Trophoblast cell (in vitro differentiated cells and primary cell): ENCODE results near the gene DBNL.
A peak's percentile ranks its signal among the peaks of the same experiment; 100 is the strongest.

Source experiments
- DNase-seq, 2 donors: peaks; one replicate each; pipeline ENCODE4 v3.0.0-alpha.2; 2016
- H2AFZ ChIP-seq: 2 replicates; pipeline ENCODE4 v1.6.1; 2013; ENCODE audit warnings: low read length, moderate library complexity, mild to moderate bottlenecking; ENCODE audit not compliant: insufficient read depth, poor library complexity
- H2AK5ac ChIP-seq: 2 replicates; pipeline ENCODE4 v1.6.1; 2013; ENCODE audit warnings: mild to moderate bottlenecking, low read length
- H2BK120ac ChIP-seq: 2 replicates; pipeline ENCODE4 v1.6.1; 2013; ENCODE audit warnings: low read length, mild to moderate bottlenecking, moderate library complexity; ENCODE audit not compliant: insufficient read depth, poor library complexity
- H2BK12ac ChIP-seq: 2 replicates; pipeline ENCODE4 v1.6.1; 2013; ENCODE audit warnings: mild to moderate bottlenecking, low read length, moderate library complexity
- H2BK5ac ChIP-seq: 2 replicates; pipeline ENCODE4 v1.6.1; 2013; ENCODE audit warnings: low read length, low read depth, moderate library complexity, mild to moderate bottlenecking; ENCODE audit not compliant: poor library complexity
- H3K14ac ChIP-seq: 2 replicates; pipeline ENCODE4 v1.6.1; 2013; ENCODE audit warnings: mild to moderate bottlenecking, low read length
- H3K18ac ChIP-seq: 2 replicates; pipeline ENCODE4 v1.6.1; 2013; ENCODE audit warnings: mild to moderate bottlenecking, low read length
- H3K23ac ChIP-seq: 2 replicates; pipeline ENCODE4 v1.6.1; 2013; ENCODE audit warnings: low read length
- H3K27ac ChIP-seq: 2 replicates; pipeline ENCODE4 v1.5.1; 2013; ENCODE audit warnings: low read depth, mild to moderate bottlenecking, inconsistent platforms, low read length, moderate library complexity
- H3K27me3 ChIP-seq: 2 replicates; pipeline ENCODE4 v1.6.1; 2013; ENCODE audit warnings: inconsistent platforms, mild to moderate bottlenecking, low read length, moderate library complexity; ENCODE audit not compliant: insufficient read depth
- H3K36me3 ChIP-seq, 2 experiments: 1 replicate in 1 of 2; 2 replicates in 1 of 2; pipeline ENCODE4 v1.6.1; 2013; ENCODE audit warnings: low read length in 2 of 2, mild to moderate bottlenecking in 2 of 2, moderate library complexity in 1 of 2; ENCODE audit not compliant: insufficient read depth in 2 of 2, control insufficient read depth in 1 of 2
- H3K4ac ChIP-seq: 2 replicates; pipeline ENCODE4 v1.6.1; 2013; ENCODE audit warnings: low read depth, mild to moderate bottlenecking, low read length, moderate library complexity
- H3K4me1 ChIP-seq, 2 experiments: 1 replicate in 1 of 2; 2 replicates in 1 of 2; pipeline ENCODE4 v1.6.1; 2013; ENCODE audit warnings: low read length in 2 of 2, mild to moderate bottlenecking in 2 of 2, moderate library complexity in 1 of 2; ENCODE audit not compliant: insufficient read depth in 2 of 2, control insufficient read depth in 1 of 2
- H3K4me2 ChIP-seq: 2 replicates; pipeline ENCODE4 v1.6.1; 2013; ENCODE audit warnings: inconsistent platforms, mild to moderate bottlenecking, low read length, moderate library complexity
- H3K4me3 ChIP-seq: 2 replicates; pipeline ENCODE4 v1.5.1; 2013; ENCODE audit warnings: mild to moderate bottlenecking, low read depth, low read length, inconsistent platforms
- H3K79me1 ChIP-seq: one replicate; pipeline ENCODE4 v1.6.1; 2013; ENCODE audit warnings: low read length
- H3K79me2 ChIP-seq: 2 replicates; pipeline ENCODE4 v1.6.1; 2013; ENCODE audit warnings: low read length, mild to moderate bottlenecking; ENCODE audit not compliant: control insufficient read depth, insufficient read depth, poor library complexity
- H3K9ac ChIP-seq: 2 replicates; pipeline ENCODE4 v1.6.1; 2013; ENCODE audit warnings: mild to moderate bottlenecking, low read length
- H3K9me3 ChIP-seq: 2 replicates; pipeline ENCODE4 v1.6.1; 2013; ENCODE audit warnings: low read depth, mild to moderate bottlenecking, control low read depth, inconsistent platforms, low read length; ENCODE audit not compliant: insufficient read depth
- H4K12ac ChIP-seq: 2 replicates; pipeline ENCODE4 v1.6.1; 2013; ENCODE audit warnings: low read depth, mild to moderate bottlenecking, low read length, moderate library complexity
- H4K8ac ChIP-seq: 2 replicates; pipeline ENCODE4 v1.6.1; 2013; ENCODE audit warnings: low read depth, mild to moderate bottlenecking, low read length, moderate library complexity
- H4K91ac ChIP-seq: one replicate; pipeline ENCODE4 v1.6.1; 2013; ENCODE audit warnings: low read depth, mild to moderate bottlenecking, low read length, moderate library complexity
- WGBS: extraction: QIAGEN DNeasy Blood & Tissue Kit; methylation state at CpG from one replicate; pipeline ENCODE4 v1.1.7; 2013; ENCODE audit warnings: missing lambda C conversion rate; ENCODE audit not compliant: insufficient read length, insufficient coverage; ENCODE audit errors: extremely low coverage; 5-methylcytosine and 5-hydroxymethylcytosine counted together

The DBNL gene

DNA sequence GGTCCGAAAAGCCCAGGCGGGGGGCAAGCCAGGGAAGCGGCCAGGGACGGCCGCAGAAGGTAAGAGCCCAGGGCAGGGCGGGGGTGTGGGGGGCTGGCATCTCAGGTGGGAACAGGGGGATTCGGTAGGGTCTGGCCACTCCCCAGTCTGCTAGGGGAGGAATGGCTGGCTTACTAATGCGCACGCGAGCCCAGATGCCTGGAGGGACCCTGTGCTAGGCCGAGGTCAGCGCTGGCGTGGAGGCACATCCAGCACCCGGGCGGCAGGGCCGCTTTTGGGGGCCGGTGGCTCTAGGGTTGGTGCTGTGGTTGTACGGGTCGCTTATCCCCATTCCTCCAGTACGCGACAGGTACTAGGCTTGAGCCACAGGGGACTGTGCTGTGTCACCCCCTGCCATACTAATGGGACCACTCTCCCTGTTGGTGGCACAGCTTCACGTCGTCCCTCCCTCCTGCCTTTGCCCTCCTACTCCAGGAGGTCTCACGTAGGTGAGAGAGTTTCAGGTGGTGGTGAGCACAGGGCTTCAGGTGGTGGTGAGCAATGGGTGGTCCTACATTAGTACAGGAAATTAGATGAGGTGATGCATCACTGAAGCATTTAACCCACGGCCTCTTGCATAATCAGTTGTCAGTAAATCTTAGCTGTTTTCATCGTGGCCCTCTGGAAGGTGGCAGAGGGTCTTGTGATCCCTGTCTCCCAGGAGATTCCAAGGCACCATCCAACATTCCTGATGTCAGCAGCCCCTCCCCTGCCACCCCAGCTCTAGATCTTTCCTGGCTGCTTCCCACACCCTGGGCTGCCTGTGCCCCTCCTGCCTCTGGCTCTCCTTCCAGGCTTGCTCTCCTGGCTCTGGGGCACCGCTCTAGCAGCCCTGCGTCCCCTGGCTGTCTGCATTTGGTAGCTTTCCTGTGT lies 60.6 kb downstream of the DBNL start:
- peaks cover 29 to 30% of the 10 kb centered on the region in 2 experiments for H3K36me3 ChIP-seq
- no peak overlapping the region for H3K27ac ChIP-seq
- no peak overlapping the region for H2BK120ac ChIP-seq
- peak overlapping the region; percentile 41 for H4K8ac ChIP-seq
- no peak for DNase-seq
- H3K4me3 ChIP-seq, result peak overlapping the region; percentile 71
- H3K4ac ChIP-seq, result peak overlapping the region; percentile 11
- H4K12ac ChIP-seq, result peak overlapping the region; percentile 35
- peak overlapping the region; percentile 18 for H2AFZ ChIP-seq
- H3K9ac ChIP-seq, result peak overlapping the region; percentile 45
- H3K23ac ChIP-seq, result no peak overlapping the region
- peak overlapping the region; percentile 70 for H3K14ac ChIP-seq
- no peak overlapping the region for H2BK5ac ChIP-seq
- peak overlapping the region; percentile 11 for H2BK12ac ChIP-seq
- H2AK5ac ChIP-seq, result peak overlapping the region; percentile 20
- no peaks in the 10 kb centered on the region for H3K79me2 ChIP-seq
- H3K27me3 ChIP-seq, result peaks cover 4% of the 10 kb centered on the region
- H3K4me1 ChIP-seq, result peaks cover 9 to 10% of the 10 kb centered on the region in 2 experiments
- peaks cover 1% of the 10 kb centered on the region for H3K9me3 ChIP-seq
- peak overlapping the region; percentile 71 for H3K4me2 ChIP-seq
- peak overlapping the region; percentile 15 for H4K91ac ChIP-seq
- H3K79me1 ChIP-seq, result peaks cover 11% of the 10 kb centered on the region
- peak overlapping the region; percentile 18 for H3K18ac ChIP-seq
- WGBS, result no CpG with 5 or more reads among the region's 28 CpGs

DNA sequence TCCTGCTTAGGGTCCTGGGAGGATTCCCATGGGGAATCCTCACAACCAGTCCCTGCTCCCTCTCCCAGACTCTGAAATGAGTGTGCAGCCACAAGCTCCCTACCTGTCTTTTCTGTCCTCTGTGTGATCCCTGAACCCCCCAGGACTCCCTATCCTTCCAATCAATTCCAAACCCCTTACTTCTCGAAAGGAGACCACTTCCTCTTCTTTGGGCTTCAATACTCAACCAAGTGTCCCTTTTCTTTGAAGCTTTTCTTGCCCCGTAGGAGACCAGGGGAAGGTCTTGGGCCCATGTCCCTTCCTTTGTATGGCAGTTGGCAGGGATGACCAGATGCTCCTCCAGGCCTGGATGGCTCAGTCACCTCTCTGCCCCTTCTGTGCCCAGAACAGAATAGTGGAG lies 61.3 kb downstream of the DBNL start:
- Histone ChIP-seq H4K8ac (no peak overlapping the region), H2BK5ac (no peak overlapping the region), H4K91ac (no peak overlapping the region), H3K36me3 (peaks cover 36 to 37% of the 10 kb centered on the region in 2 experiments), H2AK5ac (no peak overlapping the region), H3K4me2 (no peak overlapping the region), H3K9me3 (peaks cover 1% of the 10 kb centered on the region), H3K4me3 (no peak overlapping the region), H2BK120ac (no peak overlapping the region), H3K9ac (no peak overlapping the region), H4K12ac (no peak overlapping the region), H2AFZ (no peak overlapping the region), H3K18ac (no peak overlapping the region), H3K4ac (no peak overlapping the region), H3K27me3 (peaks cover 4% of the 10 kb centered on the region), H3K27ac (no peak overlapping the region), H3K79me2 (no peaks in the 10 kb centered on the region), H3K23ac (no peak overlapping the region), H3K79me1 (peaks cover 11% of the 10 kb centered on the region), H3K4me1 (peaks cover 9 to 10% of the 10 kb centered on the region in 2 experiments), H2BK12ac (no peak overlapping the region), H3K14ac (no peak overlapping the region)
- no peak for DNase-seq
- WGBS, result no CpG with 5 or more reads among the region's 2 CpGs

DNA sequence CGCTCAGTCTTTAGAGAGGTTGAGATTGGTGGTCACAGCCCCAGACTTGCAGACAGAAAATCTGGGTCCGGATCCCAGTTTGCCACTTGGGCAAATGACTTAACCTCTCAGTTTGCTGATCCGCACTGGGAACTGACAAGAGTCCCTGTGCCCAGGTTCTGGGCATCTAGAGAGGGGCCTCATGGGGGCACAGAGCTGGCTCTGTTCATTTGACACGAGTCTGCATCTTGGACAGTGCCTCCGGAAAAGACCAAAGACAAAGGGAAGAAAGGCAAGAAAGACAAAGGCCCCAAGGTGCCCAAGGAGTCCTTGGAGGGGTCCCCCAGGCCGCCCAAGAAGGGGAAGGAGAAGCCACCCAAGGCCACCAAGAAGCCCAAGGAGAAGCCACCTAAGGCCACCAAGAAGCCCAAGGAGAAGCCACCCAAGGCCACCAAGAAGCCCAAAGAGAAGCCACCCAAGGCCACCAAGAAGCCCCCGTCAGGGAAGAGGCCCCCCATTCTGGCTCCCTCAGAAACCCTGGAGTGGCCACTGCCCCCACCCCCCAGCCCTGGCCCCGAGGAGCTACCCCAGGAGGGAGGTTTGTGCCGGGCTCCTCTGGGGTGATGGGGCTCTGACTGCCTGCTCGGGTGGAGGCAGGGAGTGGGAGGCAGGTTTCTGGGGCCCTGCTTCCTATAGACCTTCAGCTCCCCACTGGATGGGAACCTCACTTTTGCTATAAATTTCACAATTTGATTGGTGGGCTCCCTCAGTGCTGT lies 62.0 kb downstream of the DBNL start:
- no peak overlapping the region for H2BK12ac ChIP-seq
- H3K79me1 ChIP-seq, result peaks cover 11% of the 10 kb centered on the region
- peaks cover 42 to 43% of the 10 kb centered on the region in 2 experiments for H3K36me3 ChIP-seq
- H2BK5ac ChIP-seq, result no peak overlapping the region
- H3K4me3 ChIP-seq, result no peak overlapping the region
- peaks cover 9 to 10% of the 10 kb centered on the region in 2 experiments for H3K4me1 ChIP-seq
- no peaks in the 10 kb centered on the region for H3K79me2 ChIP-seq
- H2AK5ac ChIP-seq, result no peak overlapping the region
- H3K4me2 ChIP-seq, result no peak overlapping the region
- H2BK120ac ChIP-seq, result no peak overlapping the region
- H2AFZ ChIP-seq, result no peak overlapping the region
- no peak overlapping the region for H3K27ac ChIP-seq
- no CpG with 5 or more reads among the region's 10 CpGs for whole genome bisulfite sequencing
- H3K14ac ChIP-seq, result no peak overlapping the region
- H4K91ac ChIP-seq, result no peak overlapping the region
- no peak for DNase-seq
- H3K9ac ChIP-seq, result no peak overlapping the region
- no peak overlapping the region for H3K4ac ChIP-seq
- peaks cover 4% of the 10 kb centered on the region for H3K27me3 ChIP-seq
- no peak overlapping the region for H4K12ac ChIP-seq
- H3K23ac ChIP-seq, result no peak overlapping the region
- peaks cover 1% of the 10 kb centered on the region for H3K9me3 ChIP-seq
- H3K18ac ChIP-seq, result no peak overlapping the region
- no peak overlapping the region for H4K8ac ChIP-seq

DNA sequence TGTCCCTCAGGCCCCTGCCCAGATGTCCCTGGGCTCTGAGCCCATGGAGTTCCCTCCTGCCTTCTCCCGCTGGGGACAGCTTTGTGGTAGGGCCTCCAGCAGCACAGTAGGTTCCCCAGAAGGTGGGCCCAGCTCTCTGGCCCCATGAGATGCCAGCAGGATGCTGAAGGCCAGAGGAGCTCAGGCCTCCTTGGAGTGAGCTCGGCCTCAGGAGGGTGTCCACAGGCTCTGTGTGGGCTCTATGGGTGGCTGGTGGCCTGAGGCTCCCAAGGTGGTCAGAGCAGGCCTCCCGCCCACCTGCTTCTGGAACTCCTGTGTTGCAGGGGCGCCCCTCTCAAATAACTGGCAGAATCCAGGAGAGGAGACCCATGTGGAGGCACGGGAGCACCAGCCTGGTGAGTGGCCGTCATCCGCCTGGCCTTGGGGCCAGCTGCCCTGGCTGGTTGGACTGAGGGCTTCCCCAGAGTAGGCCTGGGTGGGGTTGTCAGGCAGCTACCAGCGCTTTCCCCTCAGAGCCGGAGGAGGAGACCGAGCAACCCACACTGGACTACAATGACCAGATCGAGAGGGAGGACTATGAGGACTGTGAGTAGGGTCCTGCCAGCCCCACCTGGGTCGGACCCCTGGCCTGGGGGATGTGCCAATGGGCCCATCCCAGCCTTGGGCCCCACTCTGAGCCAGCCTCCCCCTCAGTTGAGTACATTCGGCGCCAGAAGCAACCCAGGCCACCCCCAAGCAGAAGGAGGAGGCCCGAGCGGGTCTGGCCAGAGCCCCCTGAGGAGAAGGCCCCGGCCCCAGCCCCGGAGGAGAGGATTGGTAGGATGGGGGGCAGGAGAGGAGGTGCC lies 62.8 kb downstream of the DBNL start:
- Histone ChIP-seq H2AK5ac (no peak overlapping the region), H3K79me2 (no peaks in the 10 kb centered on the region), H3K9me3 (peaks cover 1% of the 10 kb centered on the region), H3K4ac (no peak overlapping the region), H4K12ac (no peak overlapping the region), H2BK12ac (no peak overlapping the region), H3K79me1 (peaks cover 11% of the 10 kb centered on the region), H3K14ac (no peak overlapping the region), H2BK120ac (no peak overlapping the region), H3K27ac (no peak overlapping the region), H2BK5ac (no peak overlapping the region), H4K91ac (no peak overlapping the region), H3K4me2 (no peak overlapping the region), H3K4me3 (no peak overlapping the region), H3K9ac (no peak overlapping the region), H3K23ac (no peak overlapping the region), H2AFZ (no peak overlapping the region), H3K4me1 (peaks cover 9 to 10% of the 10 kb centered on the region in 2 experiments), H3K36me3 (peaks cover 50 to 51% of the 10 kb centered on the region in 2 experiments), H4K8ac (no peak overlapping the region), H3K27me3 (peaks cover 4% of the 10 kb centered on the region), H3K18ac (no peak overlapping the region)
- WGBS, result no CpG with 5 or more reads among the region's 18 CpGs
- no peak for DNase-seq
